ENCODE results near the gene EFTUD2.

The EFTUD2 gene

GRCh38 chr17:44804302-44805089 lies 94.7 kb downstream of the EFTUD2 start:
- DNase-seq = no peak

- no peak for DNase-seq
These were observed 97.4 kb downstream of the EFTUD2 start for GRCh38 chr17:44801880-44802279.
